HEK293 (cell line): ENCODE results near the gene NANOGP8.

Source experiments
- CTCF ChIA-PET: fragments of 350-600 bp; formaldehyde crosslinking; extraction: SDS; loops from one replicate; lab custom pipeline; 2021; ENCODE audit warnings: antibody characterized with exemption; lab: Yijun Ruan, JAX
- POLR2A ChIA-PET: fragments of 300-600 bp; formaldehyde crosslinking; extraction: SDS; loops from one replicate; lab custom pipeline; 2020; ENCODE audit warnings: antibody characterized with exemption, inconsistent platforms; lab: Yijun Ruan, JAX
- H3K27ac ChIP-seq: fragments of 200-500 bp; sonication (Bioruptor generic); 2 replicates; pipeline ENCODE4 v1.5.1; 2014; ENCODE audit warnings: low read depth, low read length, control low read depth, inconsistent platforms; ENCODE audit errors: extremely low read depth
- H3K36me3 ChIP-seq, 2 experiments: fragments of 200-500 bp in 1 of 2; sonication (Bioruptor generic) in 1 of 2; 1 replicate in 1 of 2; 2 replicates in 1 of 2; pipeline ENCODE4 v1.5.1; 2014 to 2017; ENCODE audit warnings: inconsistent platforms in 2 of 2, low read length in 2 of 2; ENCODE audit not compliant: control insufficient read depth in 2 of 2, insufficient read depth in 1 of 2
- H3K4me1 ChIP-seq: fragments of 200-500 bp; sonication (Bioruptor generic); 2 replicates; pipeline ENCODE4 v1.5.1; 2014; ENCODE audit warnings: mild to moderate bottlenecking, low read length, inconsistent platforms; ENCODE audit not compliant: control insufficient read depth, insufficient read depth
- H3K4me3 ChIP-seq: 2 replicates; pipeline ENCODE4 v1.5.1; 2011; ENCODE audit warnings: low read depth, mild to moderate bottlenecking, control low read depth, low read length, moderate library complexity
- H3K9me3 ChIP-seq: fragments of 200-500 bp; sonication (Bioruptor generic); 2 replicates; pipeline ENCODE4 v1.5.1; 2014; ENCODE audit warnings: low read depth, low read length, inconsistent platforms; ENCODE audit not compliant: control insufficient read depth, insufficient read depth
- ATF2 ChIP-seq: fragments of 450-650 bp; formaldehyde crosslinking; IDR thresholded peaks from 2 replicates; pipeline ENCODE4 v1.5.1; 2016; ENCODE audit warnings: missing biosample characterization, missing genetic modification characterization, low read depth
- HOXA7 ChIP-seq: sonication (generic); formaldehyde crosslinking; IDR thresholded peaks from 2 replicates; pipeline ENCODE4 v1.8.1; 2022; ENCODE audit warnings: missing genetic modification reagents, borderline replicate concordance
- SP3 ChIP-seq: fragments of 450-650 bp; formaldehyde crosslinking; IDR thresholded peaks from 2 replicates; pipeline ENCODE4 v1.5.1; 2016; ENCODE audit warnings: missing biosample characterization, missing genetic modification characterization
- YY1 ChIP-seq: fragments of 450-650 bp; formaldehyde crosslinking; IDR thresholded peaks from 2 replicates; pipeline ENCODE4 v1.5.1; 2018; ENCODE audit warnings: missing biosample characterization, missing genetic modification characterization
- ZNF112 ChIP-seq: fragments of 450-650 bp; formaldehyde crosslinking; IDR thresholded peaks from 2 replicates; pipeline ENCODE4 v1.5.0; 2017; ENCODE audit warnings: missing biosample characterization, missing genetic modification characterization
- ZNF133 ChIP-seq: fragments of 450-650 bp; formaldehyde crosslinking; IDR thresholded peaks from 2 replicates; pipeline ENCODE4 v1.5.1; 2016; ENCODE audit warnings: missing biosample characterization, missing genetic modification characterization
- ZNF169 ChIP-seq: fragments of 450-650 bp; formaldehyde crosslinking; IDR thresholded peaks from 2 replicates; pipeline ENCODE4 v1.5.1; 2016; ENCODE audit warnings: missing biosample characterization, missing genetic modification characterization
- ZNF221 ChIP-seq: fragments of 450-650 bp; formaldehyde crosslinking; IDR thresholded peaks from 2 replicates; pipeline ENCODE4 v1.5.1; 2017; ENCODE audit warnings: missing biosample characterization, missing genetic modification characterization, borderline replicate concordance
- ZNF248 ChIP-seq: fragments of 450-650 bp; formaldehyde crosslinking; IDR thresholded peaks from 2 replicates; pipeline ENCODE4 v1.5.1; 2017; ENCODE audit warnings: missing biosample characterization, missing genetic modification characterization
- ZNF48 ChIP-seq: fragments of 450-650 bp; formaldehyde crosslinking; IDR thresholded peaks from 2 replicates; pipeline ENCODE4 v1.5.1; 2016; ENCODE audit warnings: missing biosample characterization, missing genetic modification characterization
- ZNF521 ChIP-seq: fragments of 450-650 bp; formaldehyde crosslinking; IDR thresholded peaks from 2 replicates; pipeline ENCODE4 v1.5.1; 2017; ENCODE audit warnings: missing biosample characterization, mild to moderate bottlenecking, missing genetic modification characterization
- ZNF544 ChIP-seq: fragments of 450-650 bp; formaldehyde crosslinking; IDR thresholded peaks from 2 replicates; pipeline ENCODE4 v1.5.0; 2017; ENCODE audit warnings: missing biosample characterization, missing genetic modification characterization
- ZNF549 ChIP-seq: fragments of 450-650 bp; IDR thresholded peaks from 2 replicates; pipeline ENCODE4 v1.5.1; 2018; ENCODE audit warnings: missing biosample characterization, missing genetic modification characterization, mild to moderate bottlenecking, inconsistent platforms, moderate library complexity
- ZNF558 ChIP-seq: fragments of 450-650 bp; formaldehyde crosslinking; IDR thresholded peaks from 2 replicates; pipeline ENCODE4 v1.5.1; 2016; ENCODE audit warnings: missing biosample characterization, missing genetic modification characterization
- ZNF561 ChIP-seq: fragments of 450-650 bp; IDR thresholded peaks from 2 replicates; pipeline ENCODE4 v1.5.1; 2018; ENCODE audit warnings: missing biosample characterization, missing genetic modification characterization, borderline replicate concordance
- ZNF580 ChIP-seq: fragments of 450-650 bp; formaldehyde crosslinking; IDR thresholded peaks from 2 replicates; pipeline ENCODE4 v1.5.1; 2016; ENCODE audit warnings: missing biosample characterization, missing genetic modification characterization
- ZNF660 ChIP-seq: fragments of 450-650 bp; IDR thresholded peaks from 2 replicates; pipeline ENCODE4 v1.5.1; 2018; ENCODE audit warnings: missing biosample characterization, mild to moderate bottlenecking, missing genetic modification characterization
- ZNF670 ChIP-seq: fragments of 450-650 bp; formaldehyde crosslinking; IDR thresholded peaks from 2 replicates; pipeline ENCODE4 v1.5.1; 2016; ENCODE audit warnings: missing biosample characterization, missing genetic modification characterization, low read depth
- ZNF677 ChIP-seq: fragments of 450-650 bp; IDR thresholded peaks from 2 replicates; pipeline ENCODE4 v1.5.0; 2018; ENCODE audit warnings: missing biosample characterization, mild to moderate bottlenecking, missing genetic modification characterization, moderate library complexity
- ZSCAN16 ChIP-seq: fragments of 450-650 bp; formaldehyde crosslinking; IDR thresholded peaks from 2 replicates; pipeline ENCODE4 v1.5.1; 2016; ENCODE audit warnings: missing biosample characterization, missing genetic modification characterization
- ZSCAN30 ChIP-seq: fragments of 450-650 bp; IDR thresholded peaks from 2 replicates; pipeline ENCODE4 v1.5.1; 2018; ENCODE audit warnings: missing biosample characterization, mild to moderate bottlenecking, missing genetic modification characterization, moderate library complexity
- ZXDB ChIP-seq: fragments of 450-650 bp; formaldehyde crosslinking; IDR thresholded peaks from 2 replicates; pipeline ENCODE4 v1.5.1; 2016; ENCODE audit warnings: missing biosample characterization, missing genetic modification characterization
- TF ChIP-seq, protein P1 (sequence below): sonication (generic); formaldehyde crosslinking; IDR thresholded peaks from 2 replicates; pipeline ENCODE4 v1.8.1; 2022; ENCODE audit warnings: mild to moderate bottlenecking, moderate library complexity, missing genetic modification reagents
- TF ChIP-seq, protein P2 (sequence below): fragments of 450-650 bp; formaldehyde crosslinking; IDR thresholded peaks from 2 replicates; pipeline ENCODE4 v1.5.1; 2016; ENCODE audit warnings: missing biosample characterization, missing genetic modification characterization
- TF ChIP-seq, protein P3 (sequence below): IDR thresholded peaks from 2 replicates; pipeline ENCODE4 v1.6.1; 2011; ENCODE audit warnings: mild to moderate bottlenecking, low read depth, low read length, borderline replicate concordance

NANOGP8 gene

DNA sequence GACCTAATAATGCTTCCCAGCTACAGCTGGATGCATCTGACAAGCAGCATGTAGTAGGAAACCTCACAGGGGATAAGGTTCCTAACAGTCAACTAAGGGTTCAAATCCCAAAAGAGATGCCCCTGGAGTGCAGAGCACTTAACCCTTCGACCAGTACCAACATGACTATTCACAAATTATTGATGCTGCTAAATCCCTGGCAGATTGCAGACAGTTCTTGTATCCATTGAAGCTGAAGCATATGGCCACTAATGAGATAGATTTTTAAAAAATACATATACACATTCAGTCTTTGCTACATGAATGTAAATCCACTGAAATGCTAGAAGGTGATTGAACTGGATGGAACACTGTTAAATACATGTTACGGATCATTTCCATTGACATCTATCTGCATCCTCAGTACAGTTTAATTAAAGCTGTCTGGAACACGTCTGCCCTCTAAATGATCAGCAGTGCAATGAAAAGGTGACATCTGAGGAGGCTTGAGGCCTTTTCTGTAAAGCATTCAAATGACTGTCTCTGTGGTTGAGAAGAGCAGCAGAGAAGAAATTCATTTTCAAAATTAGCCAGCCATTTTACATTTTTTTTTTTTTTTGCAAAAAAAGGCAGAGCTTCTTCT lies 19.5 kb upstream of the NANOGP8 start:
- H3K4me3 ChIP-seq: no peak overlapping the region
- POLR2A ChIA-PET: no interaction called here
- no peaks in the 10 kb centered on the region for H3K4me1 ChIP-seq
- TF ChIP-seq ZNF677 (tag by site-specific recombination): no peak
- TF ChIP-seq ZNF561 (tag by site-specific recombination): no peak
- no peak for TF ChIP-seq ZNF221 (tag by site-specific recombination)
- TF ChIP-seq, protein P1, sequence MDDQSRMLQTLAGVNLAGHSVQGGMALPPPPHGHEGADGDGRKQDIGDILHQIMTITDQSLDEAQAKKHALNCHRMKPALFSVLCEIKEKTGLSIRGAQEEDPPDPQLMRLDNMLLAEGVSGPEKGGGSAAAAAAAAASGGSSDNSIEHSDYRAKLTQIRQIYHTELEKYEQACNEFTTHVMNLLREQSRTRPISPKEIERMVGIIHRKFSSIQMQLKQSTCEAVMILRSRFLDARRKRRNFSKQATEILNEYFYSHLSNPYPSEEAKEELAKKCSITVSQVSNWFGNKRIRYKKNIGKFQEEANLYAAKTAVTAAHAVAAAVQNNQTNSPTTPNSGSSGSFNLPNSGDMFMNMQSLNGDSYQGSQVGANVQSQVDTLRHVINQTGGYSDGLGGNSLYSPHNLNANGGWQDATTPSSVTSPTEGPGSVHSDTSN: no peak
- H3K36me3 ChIP-seq: no peaks in the 10 kb centered on the region
- no peak overlapping the region for H3K27ac ChIP-seq
- H3K9me3 ChIP-seq: no peaks in the 10 kb centered on the region
- CTCF ChIA-PET: no interaction called here

DNA sequence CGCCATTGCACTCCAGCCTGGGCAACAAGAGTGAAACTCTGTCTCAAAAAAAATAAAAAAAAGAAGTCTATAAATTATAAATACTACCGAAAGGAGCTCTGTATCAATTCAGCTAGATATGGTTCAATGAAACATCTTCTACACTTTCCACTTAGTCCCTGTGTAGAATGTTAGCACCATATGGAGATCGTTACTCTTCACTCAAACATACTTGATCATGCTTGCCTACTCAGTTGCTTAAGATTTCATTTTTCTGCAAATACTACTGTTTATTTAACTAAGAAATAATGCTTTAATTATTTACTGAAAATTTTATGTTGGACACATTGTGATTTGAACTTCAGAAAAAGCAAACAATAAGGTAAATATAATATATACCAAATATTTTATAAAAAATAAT lies 17.1 kb upstream of the NANOGP8 start:
- no peaks in the 10 kb centered on the region for H3K9me3 ChIP-seq
- POLR2A ChIA-PET: no interaction called here
- CTCF ChIA-PET: no interaction called here
- TF ChIP-seq ZNF248 (tag by site-specific recombination) (no peak), YY1 (tag by site-specific recombination) (no peak), ZNF660 (tag by site-specific recombination) (no peak), ZSCAN30 (tag by site-specific recombination) (no peak), ZNF133 (tag by site-specific recombination) (no peak), ZNF580 (tag by site-specific recombination) (no peak), SP3 (tag by site-specific recombination) (no peak), ATF2 (no peak), HOXA7 (CRISPR knock-in tag) (no peak), ZNF670 (tag by site-specific recombination) (no peak), ZNF169 (tag by site-specific recombination) (no peak)
- TF ChIP-seq, protein P2, sequence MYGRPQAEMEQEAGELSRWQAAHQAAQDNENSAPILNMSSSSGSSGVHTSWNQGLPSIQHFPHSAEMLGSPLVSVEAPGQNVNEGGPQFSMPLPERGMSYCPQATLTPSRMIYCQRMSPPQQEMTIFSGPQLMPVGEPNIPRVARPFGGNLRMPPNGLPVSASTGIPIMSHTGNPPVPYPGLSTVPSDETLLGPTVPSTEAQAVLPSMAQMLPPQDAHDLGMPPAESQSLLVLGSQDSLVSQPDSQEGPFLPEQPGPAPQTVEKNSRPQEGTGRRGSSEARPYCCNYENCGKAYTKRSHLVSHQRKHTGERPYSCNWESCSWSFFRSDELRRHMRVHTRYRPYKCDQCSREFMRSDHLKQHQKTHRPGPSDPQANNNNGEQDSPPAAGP (tag by site-specific recombination): no peak
- TF ChIP-seq, protein P3, sequence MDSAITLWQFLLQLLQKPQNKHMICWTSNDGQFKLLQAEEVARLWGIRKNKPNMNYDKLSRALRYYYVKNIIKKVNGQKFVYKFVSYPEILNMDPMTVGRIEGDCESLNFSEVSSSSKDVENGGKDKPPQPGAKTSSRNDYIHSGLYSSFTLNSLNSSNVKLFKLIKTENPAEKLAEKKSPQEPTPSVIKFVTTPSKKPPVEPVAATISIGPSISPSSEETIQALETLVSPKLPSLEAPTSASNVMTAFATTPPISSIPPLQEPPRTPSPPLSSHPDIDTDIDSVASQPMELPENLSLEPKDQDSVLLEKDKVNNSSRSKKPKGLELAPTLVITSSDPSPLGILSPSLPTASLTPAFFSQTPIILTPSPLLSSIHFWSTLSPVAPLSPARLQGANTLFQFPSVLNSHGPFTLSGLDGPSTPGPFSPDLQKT: no peak
- no peak overlapping the region for H3K4me3 ChIP-seq
- no peaks in the 10 kb centered on the region for H3K4me1 ChIP-seq
- no peak overlapping the region for H3K27ac ChIP-seq
- no peaks in the 10 kb centered on the region for H3K36me3 ChIP-seq

DNA sequence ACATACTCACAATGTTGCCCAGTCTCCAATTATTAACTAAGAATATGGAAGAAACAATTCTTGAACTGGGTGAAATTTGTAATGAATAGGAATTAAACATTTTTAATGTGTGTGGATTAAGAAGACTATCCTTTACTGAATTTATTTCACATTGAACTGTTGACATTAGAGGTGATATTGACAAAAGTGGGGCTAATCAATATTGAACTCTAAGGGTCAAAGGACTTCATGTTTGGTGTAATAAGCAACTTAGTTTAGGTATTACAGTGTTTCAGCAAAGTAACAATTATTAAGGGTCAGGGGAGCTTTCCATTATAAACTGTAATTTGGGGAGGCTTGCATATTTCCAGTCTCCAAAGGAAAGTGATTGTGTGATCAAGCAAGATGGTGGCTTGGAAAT lies 16.2 kb upstream of the NANOGP8 start:
- H3K4me3 ChIP-seq: no peak overlapping the region
- H3K9me3 ChIP-seq: no peaks in the 10 kb centered on the region
- no peaks in the 10 kb centered on the region for H3K36me3 ChIP-seq
- CTCF ChIA-PET: no interaction called here
- H3K27ac ChIP-seq: no peak overlapping the region
- POLR2A ChIA-PET: interaction anchor here (0.7 kb wide), 1 partner anchor 447 kb away, joined by 3 read pairs; no protein-coding TSS in a partner anchor
- H3K4me1 ChIP-seq: no peaks in the 10 kb centered on the region
- TF ChIP-seq ZNF558 (no peak), ZSCAN16 (tag by site-specific recombination) (no peak), ZNF544 (tag by site-specific recombination) (no peak), ZNF549 (no peak), ZXDB (tag by site-specific recombination) (no peak), ZNF112 (tag by site-specific recombination) (no peak), ZNF521 (tag by site-specific recombination) (no peak), ZNF48 (no peak)
